GM23338 (cell line): ENCODE results near the gene RIOK2. TPM values are rescaled to one million over a fixed set of nuclear protein-coding genes. Genes with fewer than 3 reads are reported as not detected.

Experiments
- ATAC-seq: fragments of 200-7000 bp; cut with Tn5 transposase; 3 replicates; pipeline ENCODE4 v1.9.1; 2020
- DNase-seq: peaks from one replicate; pipeline ENCODE4 v3.0.0-alpha.2; 2015; ENCODE audit warnings: low spot score
- H2AFZ ChIP-seq: fragments of 200-600 bp; sonication (generic); 2 replicates; pipeline ENCODE4 v1.8.0; 2016; ENCODE audit warnings: antibody characterized with exemption, mild to moderate bottlenecking, moderate library complexity
- H3F3A ChIP-seq: fragments of 200-600 bp; sonication (generic); replicated peaks from 2 replicates; pipeline ENCODE4 v1.8.0; 2017; ENCODE audit warnings: antibody characterized with exemption, mixed run types, low read depth
- H3K27ac ChIP-seq: fragments of 200-600 bp; sonication (generic); 2 replicates; pipeline ENCODE4 v1.6.1; 2016; ENCODE audit warnings: low read depth
- H3K27me3 ChIP-seq: fragments of 200-600 bp; sonication (generic); 2 replicates; pipeline ENCODE4 v1.8.0; 2016; ENCODE audit warnings: mild to moderate bottlenecking, mixed run types, moderate library complexity; ENCODE audit not compliant: insufficient read depth
- H3K36me3 ChIP-seq: fragments of 200-600 bp; sonication (generic); 2 replicates; pipeline ENCODE4 v1.8.0; 2016; ENCODE audit warnings: mild to moderate bottlenecking; ENCODE audit not compliant: insufficient read depth
- H3K4me1 ChIP-seq: fragments of 200-600 bp; sonication (generic); 2 replicates; pipeline ENCODE4 v1.8.0; 2016; ENCODE audit warnings: mild to moderate bottlenecking, moderate library complexity; ENCODE audit not compliant: insufficient read depth
- H3K4me2 ChIP-seq: fragments of 200-600 bp; sonication (generic); 2 replicates; pipeline ENCODE4 v1.7.1; 2017; ENCODE audit warnings: mixed run types
- H3K4me3 ChIP-seq: fragments of 200-600 bp; sonication (generic); 2 replicates; pipeline ENCODE4 v1.6.1; 2016; ENCODE audit warnings: mixed run types
- H3K79me2 ChIP-seq: fragments of 200-600 bp; sonication (generic); replicated peaks from 2 replicates; pipeline ENCODE4 v1.8.0; 2017; ENCODE audit warnings: mild to moderate bottlenecking; ENCODE audit not compliant: insufficient read depth
- H3K9me2 ChIP-seq: fragments of 200-600 bp; sonication (generic); 2 replicates; pipeline ENCODE4 v1.8.0; 2017; ENCODE audit not compliant: insufficient read depth
- H4K20me1 ChIP-seq: fragments of 200-600 bp; sonication (generic); replicated peaks from 2 replicates; pipeline ENCODE4 v1.8.0; 2017; ENCODE audit warnings: mild to moderate bottlenecking; ENCODE audit not compliant: insufficient read depth
- H3K27ac Mint-ChIP-seq: 2 replicates; pipeline ENCODE4 v1.8.0; 2020; ENCODE audit warnings: inconsistent platforms, mild to moderate bottlenecking, moderate library complexity, mixed read lengths
- H3K27me3 Mint-ChIP-seq: 3 replicates; pipeline ENCODE4 v1.8.0; 2022; ENCODE audit warnings: low read depth, mild to moderate bottlenecking, moderate library complexity, mixed read lengths, inconsistent platforms; ENCODE audit not compliant: insufficient read depth, poor library complexity
- H3K36me3 Mint-ChIP-seq: 3 replicates; pipeline ENCODE4 v1.8.0; 2021; ENCODE audit warnings: low read depth, mild to moderate bottlenecking, inconsistent platforms, moderate library complexity, mixed read lengths
- H3K4me1 Mint-ChIP-seq: 3 replicates; pipeline ENCODE4 v1.8.0; 2020; ENCODE audit warnings: mild to moderate bottlenecking, inconsistent platforms, mixed read lengths
- H3K4me3 Mint-ChIP-seq: 3 replicates; pipeline ENCODE4 v1.8.0; 2021; ENCODE audit warnings: moderate library complexity, mild to moderate bottlenecking, inconsistent platforms, mixed read lengths
- H3K9me3 Mint-ChIP-seq: 3 replicates; pipeline ENCODE4 v1.8.0; 2020; ENCODE audit warnings: moderate library complexity, mild to moderate bottlenecking, inconsistent platforms, mixed read lengths
- CREB1 ChIP-seq: fragments of 250-450 bp; sonication (Bioruptor Pico); IDR thresholded peaks from 2 replicates; pipeline ENCODE4 v1.5.0; 2020; ENCODE audit warnings: low read depth, mild to moderate bottlenecking, moderate library complexity
- CTCF ChIP-seq, 2 experiments: fragments of 200-600 bp in 1 of 2; sonication (generic) in 1 of 2; conservative IDR thresholded peaks; 2 replicates each; pipeline versions ENCODE4 v1.5.1 to v1.6.1; 2016 to 2017; ENCODE audit warnings: antibody characterized with exemption in 2 of 2, low read depth in 2 of 2, mild to moderate bottlenecking in 2 of 2, moderate library complexity in 1 of 2
- ETS1 ChIP-seq: IDR thresholded peaks from 2 replicates; pipeline ENCODE4 v1.6.1; 2016; ENCODE audit warnings: antibody characterized with exemption
- EZH2 ChIP-seq: fragments of 200-600 bp; sonication (generic); IDR thresholded peaks from one replicate; pipeline ENCODE4 v1.8.0; 2017; ENCODE audit warnings: antibody characterized with exemption, mild to moderate bottlenecking, low read depth; ENCODE audit not compliant: unreplicated experiment
- EZH2phosphoT487 ChIP-seq: fragments of 200-600 bp; sonication (generic); IDR thresholded peaks from one replicate; pipeline ENCODE4 v1.8.1; 2018; ENCODE audit warnings: antibody characterized with exemption; ENCODE audit not compliant: unreplicated experiment
- JUNB ChIP-seq: IDR thresholded peaks from one replicate; pipeline ENCODE4 v1.6.1; 2016; ENCODE audit warnings: antibody characterized with exemption; ENCODE audit not compliant: unreplicated experiment
- NANOG ChIP-seq: IDR thresholded peaks from 2 replicates; pipeline ENCODE4 v1.6.1; 2016; ENCODE audit warnings: antibody characterized with exemption, borderline replicate concordance
- POLR2AphosphoS5 ChIP-seq: IDR thresholded peaks from 2 replicates; pipeline ENCODE4 v1.6.1; 2016; ENCODE audit warnings: antibody characterized with exemption, low read depth
- STAT1 ChIP-seq: IDR thresholded peaks from one replicate; pipeline ENCODE4 v1.6.1; 2016; ENCODE audit warnings: antibody characterized with exemption; ENCODE audit not compliant: unreplicated experiment
- ZNF114 ChIP-seq: fragments of 250-450 bp; sonication (Bioruptor Pico); IDR thresholded peaks from 2 replicates; pipeline ENCODE4 v1.5.0; 2020; ENCODE audit warnings: mild to moderate bottlenecking, moderate library complexity
- ZNF331 ChIP-seq: fragments of 250-450 bp; sonication (Bioruptor Pico); IDR thresholded peaks from 2 replicates; pipeline ENCODE4 v1.5.0; 2020; ENCODE audit warnings: low read depth, mild to moderate bottlenecking, moderate library complexity
- ZNF462 ChIP-seq: fragments of 250-450 bp; sonication (Bioruptor Pico); IDR thresholded peaks from 2 replicates; pipeline ENCODE4 v1.5.0; 2020; ENCODE audit warnings: mild to moderate bottlenecking, moderate library complexity
- polyA plus RNA-seq: library from polyadenylated mRNA; unstranded; fragments of >200 nt; fragmentation: Nextera tagmentation; extraction: Ambion mirVana; gene quantifications from 2 replicates; pipeline ENCODE4 v1.2.1, GENCODE V29; 2016
- total RNA-seq: library from RNA; depleted of rRNA; stranded (reverse); fragments of >200 nt; shearing (Covaris generic); gene quantifications from 2 replicates; pipeline ENCODE4 v1.2.3, GENCODE V29; 2014

RIOK2 gene
- total and polyA plus RNA-seq, 2 experiments from 2014 or later: 22.9 to 47.6 TPM

GRCh38 chr5:97164846-97165245, 18.2 kb downstream of the RIOK2 start (continued):
- TF ChIP-seq CTCF (conservative IDR thresholded peaks at IDR 0.05; ENCODE audit: low read depth in 2 of 2) (no peak), CREB1 (CRISPR knock-in tag) (no peak), JUNB (no peak), EZH2 (no peak), POLR2AphosphoS5 (no peak), STAT1 (no peak), ZNF114 (no peak), NANOG (no peak)

GRCh38 chr5:97163790-97164285, 19.2 kb downstream of the RIOK2 start:
- Histone ChIP-seq H3K36me3 (peaks cover 31% of the 10 kb centered on the region), H3F3A (no peaks in the 10 kb centered on the region), H3K79me2 (no peaks in the 10 kb centered on the region), H3K4me3 (no peak overlapping the region), H4K20me1 (peaks cover 1% of the 10 kb centered on the region; the same call in 1 of the 2 replicates), H3K27me3 (no peaks in the 10 kb centered on the region), H3K4me2 (no peak overlapping the region), H3K27ac (no peak overlapping the region), H3K4me1 (no peaks in the 10 kb centered on the region), H3K9me2 (no peaks in the 10 kb centered on the region), H2AFZ (no peak overlapping the region)
- Mint-ChIP-seq H3K36me3 (peaks cover 64% of the 10 kb centered on the region), H3K4me1 (no peaks in the 10 kb centered on the region), H3K9me3 (peaks cover 3% of the 10 kb centered on the region; the same call in 2 of the 3 replicates), H3K27ac (no peak overlapping the region), H3K27me3 (no peaks in the 10 kb centered on the region), H3K4me3 (no peak overlapping the region)
- ATAC-seq: no peak
- DNase-seq: no peak
- TF ChIP-seq NANOG (no peak), CTCF (conservative IDR thresholded peaks at IDR 0.05; ENCODE audit: low read depth in 2 of 2) (no peak), ZNF462 (no peak), STAT1 (no peak), EZH2phosphoT487 (no peak), POLR2AphosphoS5 (no peak), ZNF331 (CRISPR knock-in tag) (no peak), EZH2 (no peak), ETS1 (no peak), CREB1 (CRISPR knock-in tag) (no peak), ZNF114 (no peak), JUNB (no peak)
